ENCODE measurements around the gene HOXD1.

Gene HOXD1

DNA sequence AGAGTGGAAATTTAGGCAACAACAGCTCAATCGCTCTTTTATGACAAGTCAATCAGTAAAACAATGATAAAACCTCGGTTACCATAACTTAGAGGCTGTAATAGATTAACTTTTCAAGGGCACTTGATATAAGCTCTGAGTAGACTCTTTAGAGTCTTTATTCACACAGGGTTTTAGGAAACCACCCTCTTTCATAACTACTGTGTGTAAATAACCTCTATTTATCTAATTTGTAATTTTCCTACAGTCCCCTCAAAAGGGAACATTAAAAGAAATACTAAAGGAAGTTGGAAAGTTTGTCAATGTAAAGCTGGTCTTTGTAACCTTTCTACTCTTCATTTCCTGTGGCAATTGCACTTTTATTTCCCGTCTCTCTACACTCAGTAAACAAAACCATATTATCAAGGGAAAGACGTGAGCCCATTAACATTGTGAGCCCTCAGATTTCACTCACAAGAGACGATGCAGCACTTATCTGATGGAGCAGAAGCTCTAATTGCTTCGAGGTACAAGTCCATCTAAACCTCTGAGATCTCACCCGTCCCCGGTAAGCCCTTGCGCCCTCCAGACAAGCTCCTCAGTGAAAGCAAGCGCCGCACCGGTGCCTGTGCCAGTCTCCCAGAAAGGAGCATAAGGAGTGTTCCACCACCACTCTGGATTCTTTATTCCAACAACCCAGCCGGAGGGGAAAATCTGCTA, 1.1 kb upstream of the HOXD1 start:
- DNase-seq: no peak

DNA sequence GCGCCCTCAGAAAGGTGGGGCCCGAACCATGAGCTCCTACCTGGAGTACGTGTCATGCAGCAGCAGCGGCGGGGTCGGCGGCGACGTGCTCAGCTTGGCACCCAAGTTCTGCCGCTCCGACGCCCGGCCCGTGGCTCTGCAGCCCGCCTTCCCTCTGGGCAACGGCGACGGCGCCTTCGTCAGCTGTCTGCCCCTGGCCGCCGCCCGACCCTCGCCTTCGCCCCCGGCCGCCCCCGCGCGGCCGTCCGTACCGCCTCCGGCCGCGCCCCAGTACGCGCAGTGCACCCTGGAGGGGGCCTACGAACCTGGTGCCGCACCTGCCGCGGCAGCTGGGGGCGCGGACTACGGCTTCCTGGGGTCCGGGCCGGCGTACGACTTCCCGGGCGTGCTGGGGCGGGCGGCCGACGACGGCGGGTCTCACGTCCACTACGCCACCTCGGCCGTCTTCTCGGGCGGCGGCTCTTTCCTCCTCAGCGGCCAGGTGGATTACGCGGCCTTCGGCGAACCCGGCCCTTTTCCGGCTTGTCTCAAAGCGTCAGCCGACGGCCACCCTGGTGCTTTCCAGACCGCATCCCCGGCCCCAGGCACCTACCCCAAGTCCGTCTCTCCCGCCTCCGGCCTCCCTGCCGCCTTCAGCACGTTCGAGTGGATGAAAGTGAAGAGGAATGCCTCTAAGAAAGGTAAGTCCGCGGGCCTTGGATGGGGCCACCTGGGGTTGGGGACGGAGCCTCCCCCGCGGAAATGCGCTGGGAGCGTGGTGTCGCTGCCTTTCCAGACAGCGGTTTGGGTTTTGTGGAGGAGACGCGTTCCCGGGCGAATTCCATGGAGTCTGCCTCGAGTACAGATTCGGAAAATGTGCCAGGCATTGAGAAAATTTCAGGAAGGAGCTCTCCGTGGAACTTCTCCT, 559 bp downstream of the HOXD1 start:
- no peak for DNase-seq

DNA sequence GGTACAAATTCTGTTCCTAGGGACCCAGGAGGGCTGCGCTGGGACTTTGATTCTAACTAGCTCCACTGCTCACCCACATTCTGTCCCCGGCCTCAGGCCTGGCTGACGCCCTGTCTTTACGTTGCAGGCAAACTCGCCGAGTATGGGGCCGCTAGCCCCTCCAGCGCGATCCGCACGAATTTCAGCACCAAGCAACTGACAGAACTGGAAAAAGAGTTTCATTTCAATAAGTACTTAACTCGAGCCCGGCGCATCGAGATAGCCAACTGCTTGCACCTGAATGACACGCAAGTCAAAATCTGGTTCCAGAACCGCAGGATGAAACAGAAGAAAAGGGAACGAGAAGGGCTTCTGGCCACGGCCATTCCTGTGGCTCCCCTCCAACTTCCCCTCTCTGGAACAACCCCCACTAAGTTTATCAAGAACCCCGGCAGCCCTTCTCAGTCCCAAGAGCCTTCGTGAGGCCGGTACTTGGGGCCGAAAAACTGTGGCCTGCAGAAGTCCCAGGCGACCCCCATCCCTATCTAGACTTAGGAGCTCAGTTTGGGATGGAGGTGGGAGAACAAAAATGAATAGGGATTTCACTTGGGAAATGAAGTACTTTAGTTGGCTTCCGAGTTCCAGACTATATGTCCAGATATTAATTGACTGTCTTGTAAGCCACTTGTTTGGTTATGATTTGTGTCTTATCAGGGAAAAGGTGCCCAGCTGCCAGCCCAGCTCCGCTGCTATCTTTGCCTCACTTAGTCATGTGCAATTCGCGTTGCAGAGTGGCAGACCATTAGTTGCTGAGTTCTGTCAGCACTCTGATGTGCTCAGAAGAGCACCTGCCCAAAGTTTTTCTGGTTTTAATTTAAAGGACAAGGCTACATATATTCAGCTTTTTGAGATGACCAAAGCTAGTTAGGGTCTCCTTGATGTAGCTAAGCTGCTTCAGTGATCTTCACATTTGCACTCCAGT, 1.5 kb downstream of the HOXD1 start:
- no peak for DNase-seq

DNA sequence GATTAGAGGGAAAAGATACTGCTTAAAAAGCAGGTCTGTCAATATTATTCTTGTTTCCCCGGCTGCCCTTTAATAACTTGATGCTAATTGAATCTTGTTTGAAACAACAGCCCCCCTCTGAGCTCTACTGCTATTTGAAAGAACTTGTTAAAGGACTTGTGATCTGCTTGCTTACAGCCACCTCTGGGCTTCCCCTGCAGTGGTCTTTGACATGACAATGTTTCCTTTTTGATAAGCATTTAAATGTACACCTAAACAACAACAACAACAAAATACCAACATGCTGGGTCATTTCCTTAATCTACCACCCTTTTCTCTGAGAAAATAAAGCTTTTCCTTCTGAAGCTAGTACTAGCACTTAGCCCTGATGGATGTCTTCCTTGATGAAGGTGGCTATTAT, 3.9 kb downstream of the HOXD1 start:
- DNase-seq: no peak

DNA sequence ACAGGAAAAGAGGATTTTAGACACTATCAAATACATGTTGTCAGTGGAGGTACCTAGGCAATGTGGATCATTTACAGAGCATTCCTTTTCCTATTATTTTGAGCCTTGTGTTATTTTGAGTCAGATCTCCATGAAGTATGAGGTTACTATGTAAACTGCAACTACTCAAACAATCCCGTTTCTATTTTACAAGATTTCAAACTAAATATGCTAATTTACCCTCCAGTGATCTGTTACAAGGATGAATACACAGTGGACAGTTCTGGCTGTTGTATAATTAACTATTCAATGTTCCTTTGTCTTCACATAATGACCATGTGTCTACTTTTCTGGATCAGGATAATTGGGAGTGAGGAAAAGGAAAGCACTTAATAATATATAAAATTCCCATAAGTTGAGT, 4.6 kb downstream of the HOXD1 start:
- no peak for DNase-seq

DNA sequence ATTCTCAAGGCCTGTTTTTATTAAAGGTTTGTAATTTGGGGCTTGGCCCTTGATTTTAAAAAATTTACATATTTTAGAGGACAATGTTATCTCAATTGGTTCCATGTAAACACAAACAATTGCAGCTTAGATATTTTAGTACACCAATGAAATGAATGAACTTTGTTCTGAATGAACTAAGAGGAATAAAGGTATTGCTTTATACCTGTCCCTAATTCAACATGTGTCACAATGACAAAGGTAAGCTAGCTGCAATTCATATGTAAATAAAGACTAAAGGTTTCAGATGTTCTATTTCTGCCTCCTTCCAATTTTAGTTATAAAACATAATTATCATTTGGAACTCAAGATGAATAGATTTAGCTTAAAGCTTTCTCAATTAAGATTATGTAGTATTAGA, 11.4 kb downstream of the HOXD1 start:
- no peak for DNase-seq

DNA sequence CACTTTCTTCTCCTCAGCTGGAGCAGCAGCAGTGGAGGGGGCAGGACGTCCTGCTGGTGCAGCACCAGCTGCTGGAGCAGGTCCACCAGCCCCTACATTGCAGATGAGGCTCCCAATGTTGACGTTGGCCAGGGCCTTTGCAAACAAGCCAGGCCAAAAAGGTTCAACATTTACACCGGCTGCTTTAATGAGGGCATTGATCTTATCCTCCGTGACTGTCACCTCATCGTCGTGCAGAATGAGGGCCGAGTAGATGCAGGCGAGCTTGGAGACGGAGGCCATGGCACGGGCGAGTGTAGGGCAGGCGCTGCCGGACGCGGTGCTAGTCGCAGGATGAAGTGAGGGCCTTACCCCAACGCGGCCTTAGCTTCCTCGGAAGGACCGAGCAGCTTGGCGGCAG, 12.5 kb downstream of the HOXD1 start:
- DNase-seq: no peak

DNA sequence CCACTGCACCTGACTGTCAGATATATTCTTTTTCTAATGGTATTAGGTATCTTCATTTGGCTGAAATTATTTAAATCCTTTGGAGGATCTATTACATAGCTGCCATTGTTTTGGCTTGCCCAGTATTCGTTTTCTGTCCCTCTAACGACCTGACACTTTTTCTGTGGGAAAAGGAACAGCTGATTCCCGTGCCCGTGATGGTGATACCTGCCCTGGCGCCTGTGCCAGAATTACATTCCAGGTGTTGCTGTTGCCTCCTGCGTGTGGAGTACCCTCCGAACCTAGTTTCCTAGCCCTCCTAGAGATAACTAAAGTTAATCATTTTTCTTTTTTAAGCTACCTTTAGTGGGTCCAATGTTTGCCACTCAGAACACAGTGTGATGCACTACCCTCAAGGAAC, 14.0 kb downstream of the HOXD1 start:
- DNase-seq: no peak

DNA sequence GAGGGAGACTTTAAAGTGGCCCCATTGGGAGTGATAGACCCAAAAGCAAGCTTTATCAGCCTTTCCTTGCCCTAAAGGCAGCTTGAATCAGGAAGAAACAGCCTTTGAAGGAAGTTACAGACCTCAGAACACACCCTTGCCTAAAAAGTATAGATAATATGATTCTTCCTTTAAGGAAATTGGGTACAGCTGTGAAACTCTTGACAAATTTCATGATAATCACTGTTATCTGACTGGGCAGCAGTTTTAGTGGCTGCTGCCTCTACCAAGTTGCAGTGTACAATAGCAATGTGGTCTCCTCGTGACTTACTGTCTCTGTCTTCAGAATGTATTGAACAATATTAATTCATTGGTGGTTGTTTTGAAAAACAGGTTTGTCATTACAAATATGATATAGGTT, 16.7 kb downstream of the HOXD1 start:
- DNase-seq: no peak

DNA sequence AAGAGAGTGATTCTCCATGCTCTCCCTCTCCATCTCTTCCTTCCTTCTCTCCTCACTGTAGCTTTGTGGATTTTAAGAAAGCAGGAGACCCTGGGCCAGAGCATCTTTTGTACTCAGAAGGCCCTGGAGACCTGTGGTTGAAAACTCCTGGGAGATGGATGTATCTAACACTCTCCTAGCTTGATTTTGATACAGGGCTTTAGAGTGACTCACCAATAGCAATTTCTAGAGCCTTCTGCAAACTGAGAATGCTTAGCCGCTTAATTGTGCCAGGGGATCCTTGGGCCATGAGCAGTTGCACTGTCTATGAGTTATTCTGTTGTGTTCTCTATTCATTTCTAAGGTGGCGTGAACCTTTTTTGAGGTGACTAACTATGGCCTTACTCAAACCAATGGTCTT, 17.7 kb downstream of the HOXD1 start:
- DNase-seq: no peak

DNA sequence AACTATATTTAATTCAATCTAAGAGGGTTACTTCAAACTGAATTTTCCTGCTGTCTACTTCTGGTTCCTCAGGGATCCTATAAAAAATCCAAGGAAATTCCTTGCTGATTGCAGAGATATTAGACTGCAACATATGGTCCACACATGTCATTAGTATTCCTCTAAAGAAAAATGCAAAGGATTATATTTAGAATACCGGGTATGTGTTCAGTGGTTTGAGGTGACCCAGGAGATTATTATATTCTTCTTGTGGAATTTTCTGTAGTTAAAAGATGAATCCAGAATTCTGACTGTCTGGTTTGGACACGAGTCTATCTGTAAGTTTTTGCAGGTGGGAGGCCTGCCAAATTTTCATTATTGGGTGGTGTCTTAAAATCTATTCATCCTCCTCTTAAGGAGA, 18.2 kb downstream of the HOXD1 start:
- no peak for DNase-seq

DNA sequence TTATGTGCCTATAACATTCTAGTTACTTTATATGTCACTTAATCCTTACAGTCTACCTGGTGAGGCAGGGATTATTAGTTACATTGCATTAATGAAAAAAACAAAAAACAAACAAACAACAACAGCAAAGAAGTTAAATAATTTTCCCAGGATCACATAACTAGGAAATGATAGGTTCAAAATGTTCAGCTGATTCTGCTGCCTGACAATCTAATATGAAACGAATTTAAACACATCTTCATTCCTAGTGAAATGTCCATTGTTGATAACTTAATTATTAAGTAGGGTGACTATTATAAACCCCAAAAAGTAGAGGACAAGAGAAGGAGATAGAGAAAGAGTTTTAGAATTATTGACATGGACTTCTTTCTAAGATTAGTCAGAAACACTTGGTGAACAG, 22.6 kb downstream of the HOXD1 start:
- no peak for DNase-seq

DNA sequence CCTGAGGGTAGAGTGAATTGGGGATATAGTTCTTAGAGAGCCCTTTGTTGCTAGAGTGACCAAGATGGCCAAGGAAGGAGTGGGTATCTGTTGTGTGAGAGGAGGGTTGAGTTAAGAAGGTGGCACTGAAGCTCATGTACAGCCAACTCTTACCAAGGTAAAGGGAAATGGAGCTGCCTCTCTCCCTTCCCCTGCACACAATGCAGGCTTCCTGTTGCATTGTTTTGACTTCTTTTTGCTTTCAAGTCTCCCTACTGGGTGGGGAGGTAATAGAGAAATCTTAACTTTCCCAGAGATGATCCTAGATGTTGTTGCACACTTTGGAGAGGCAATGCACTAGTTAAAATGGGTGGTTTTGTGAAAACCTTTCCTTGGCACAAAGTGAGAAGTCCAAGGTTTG, 23.8 kb downstream of the HOXD1 start:
- DNase-seq: no peak

DNA sequence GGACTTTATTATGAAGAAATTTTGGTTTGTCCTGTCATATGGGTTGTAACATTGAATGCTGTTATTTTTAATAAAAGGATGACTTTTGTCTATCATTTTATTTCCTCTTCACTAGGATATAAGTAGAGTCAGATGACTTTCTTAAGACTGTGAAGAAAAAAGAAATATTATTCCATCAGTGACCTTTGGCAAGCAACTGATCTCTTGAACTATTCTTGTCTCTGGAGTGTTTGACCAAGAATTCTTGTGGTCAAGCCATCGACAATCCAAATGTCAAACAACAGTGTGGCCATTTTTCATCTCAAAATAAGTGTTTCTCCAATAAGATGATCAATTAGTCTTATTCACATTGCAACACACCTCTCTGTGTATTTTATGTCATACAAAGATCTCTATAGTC, 24.9 kb downstream of the HOXD1 start:
- DNase-seq: no peak

DNA sequence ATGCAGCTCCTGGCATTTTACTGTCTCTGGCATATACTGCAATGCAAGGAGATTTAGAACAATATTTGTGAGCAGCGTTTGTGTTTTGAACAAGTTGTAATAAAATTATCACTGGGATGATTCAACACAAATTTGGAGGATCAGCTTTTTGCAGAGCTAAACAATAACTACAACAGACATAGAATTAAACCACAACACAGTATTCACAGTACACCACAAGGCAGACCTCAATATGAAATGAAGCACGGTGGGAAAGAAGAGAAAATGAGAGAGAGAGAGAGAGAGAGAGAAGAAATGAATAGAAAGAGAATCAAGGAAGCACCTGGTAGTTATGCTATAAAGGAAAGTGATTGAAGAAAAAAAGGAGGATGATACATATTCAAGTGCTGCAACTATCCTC, 39.4 kb downstream of the HOXD1 start:
- no peak for DNase-seq

DNA sequence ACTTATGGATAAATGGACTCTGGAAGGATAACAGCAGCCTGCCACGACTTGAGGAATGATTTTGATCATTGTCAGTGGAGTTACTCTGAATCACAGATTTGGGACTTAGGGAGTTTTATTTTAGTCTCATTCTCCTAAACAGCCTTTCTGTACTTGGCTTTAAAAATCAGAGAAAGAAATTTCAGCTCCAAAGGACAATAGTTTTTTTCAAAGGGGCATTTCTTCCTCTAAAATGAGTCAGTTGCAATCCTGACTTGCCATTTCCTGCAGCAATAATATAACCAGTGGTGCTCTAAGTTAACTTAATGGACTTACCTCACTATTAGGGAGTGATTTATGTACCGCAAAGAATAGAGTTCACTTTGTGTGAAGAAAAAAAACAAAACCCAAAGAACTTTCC, 45.7 kb downstream of the HOXD1 start:
- DNase-seq: no peak

DNA sequence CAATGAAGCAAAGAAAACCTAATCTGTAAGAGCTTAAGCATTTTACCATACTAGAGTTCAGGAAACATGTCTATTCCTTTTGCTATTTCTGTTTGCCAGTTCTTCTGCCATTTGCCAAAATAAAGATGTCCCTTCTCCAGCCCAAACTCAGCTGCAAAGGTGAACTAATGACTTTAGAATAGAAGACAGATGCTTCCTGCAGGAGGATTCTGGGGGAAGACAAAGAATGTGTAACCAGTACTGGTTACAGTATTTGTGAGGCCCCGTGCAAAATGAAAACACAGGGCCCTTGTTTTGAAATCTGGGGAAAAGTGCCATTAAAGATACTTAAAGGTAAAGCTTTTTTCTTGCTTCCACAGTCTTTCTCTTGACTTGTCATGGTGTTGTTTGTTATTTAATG, 46.5 kb downstream of the HOXD1 start:
- DNase-seq: no peak

DNA sequence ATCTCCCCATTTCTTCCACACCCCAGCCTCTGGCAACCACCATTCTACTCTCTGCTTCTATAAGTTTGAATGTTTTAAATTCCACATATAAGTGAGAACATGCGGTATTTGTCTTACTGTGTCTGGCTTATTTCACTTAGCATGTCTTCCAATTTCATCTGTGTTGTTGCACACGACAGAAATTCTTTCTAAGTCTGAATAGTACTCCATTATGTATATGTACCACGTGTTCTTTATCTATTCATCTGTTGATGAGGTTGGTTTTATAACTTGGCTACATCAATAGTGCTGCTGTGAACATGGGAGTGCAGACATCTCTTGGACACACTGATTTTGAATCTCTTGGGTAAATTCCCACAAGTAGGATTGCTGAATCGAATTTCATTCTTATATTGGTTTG, 49.0 kb downstream of the HOXD1 start:
- no peak for DNase-seq

DNA sequence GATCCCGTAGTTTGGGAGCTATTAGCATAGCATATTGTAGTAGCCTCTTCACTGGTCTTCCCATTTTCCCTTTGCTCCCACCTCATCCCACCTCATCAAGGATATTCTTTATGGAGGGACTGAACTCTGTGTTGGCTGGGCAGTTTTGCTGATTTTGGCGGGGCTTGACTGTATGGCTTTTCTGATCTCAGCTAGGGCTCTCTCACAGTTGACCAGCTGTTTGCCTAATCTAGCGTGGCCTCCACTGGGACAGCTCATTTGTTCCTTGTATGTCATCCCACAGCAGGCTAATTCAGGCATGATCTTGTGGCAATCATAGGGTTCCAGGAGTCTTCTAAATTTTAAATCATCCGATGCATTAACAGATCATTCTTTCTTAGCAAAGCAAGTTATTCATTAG, 50.6 kb downstream of the HOXD1 start:
- no peak for DNase-seq

DNA sequence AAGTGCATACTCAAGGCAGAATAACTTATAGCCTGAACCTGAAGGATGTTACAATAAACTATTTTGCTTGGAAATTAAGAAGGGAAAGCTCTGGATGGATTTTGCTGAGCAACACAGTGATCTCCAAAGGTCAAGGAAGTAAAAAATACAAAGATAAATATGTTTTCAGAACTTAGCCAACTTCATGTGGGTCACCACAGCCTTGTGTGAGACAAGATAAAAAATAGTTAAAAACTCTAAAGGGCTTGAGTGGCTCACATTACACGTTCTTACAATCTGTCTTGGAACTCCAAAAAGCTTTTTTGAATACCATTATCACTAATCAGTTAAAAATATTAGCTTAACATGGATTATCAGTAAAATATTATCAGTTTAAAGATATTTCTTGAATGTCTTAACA, 51.8 kb downstream of the HOXD1 start:
- no peak for DNase-seq
